ENCODE data around the gene PROC.

DNA sequence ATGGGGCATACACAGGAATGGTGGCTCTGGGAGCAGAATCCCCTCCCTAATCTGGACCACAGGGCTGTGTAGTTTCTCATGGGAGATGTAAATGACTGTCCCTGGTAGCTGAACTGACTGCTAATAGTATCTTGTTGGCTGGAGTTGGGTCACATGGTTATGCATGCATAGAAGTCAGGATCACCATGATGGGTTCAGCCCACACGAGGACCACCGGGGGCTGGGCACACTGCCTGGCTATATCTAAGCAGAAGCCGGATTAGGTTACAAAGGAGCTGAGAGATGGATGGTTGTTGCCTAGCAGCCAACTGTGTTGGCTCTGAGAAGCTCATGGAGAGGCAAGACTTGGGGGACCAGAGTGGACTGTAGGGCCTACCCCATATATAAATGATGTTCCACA, 23.7 kb upstream of the PROC start:
- TF ChIP-seq, protein P1, sequence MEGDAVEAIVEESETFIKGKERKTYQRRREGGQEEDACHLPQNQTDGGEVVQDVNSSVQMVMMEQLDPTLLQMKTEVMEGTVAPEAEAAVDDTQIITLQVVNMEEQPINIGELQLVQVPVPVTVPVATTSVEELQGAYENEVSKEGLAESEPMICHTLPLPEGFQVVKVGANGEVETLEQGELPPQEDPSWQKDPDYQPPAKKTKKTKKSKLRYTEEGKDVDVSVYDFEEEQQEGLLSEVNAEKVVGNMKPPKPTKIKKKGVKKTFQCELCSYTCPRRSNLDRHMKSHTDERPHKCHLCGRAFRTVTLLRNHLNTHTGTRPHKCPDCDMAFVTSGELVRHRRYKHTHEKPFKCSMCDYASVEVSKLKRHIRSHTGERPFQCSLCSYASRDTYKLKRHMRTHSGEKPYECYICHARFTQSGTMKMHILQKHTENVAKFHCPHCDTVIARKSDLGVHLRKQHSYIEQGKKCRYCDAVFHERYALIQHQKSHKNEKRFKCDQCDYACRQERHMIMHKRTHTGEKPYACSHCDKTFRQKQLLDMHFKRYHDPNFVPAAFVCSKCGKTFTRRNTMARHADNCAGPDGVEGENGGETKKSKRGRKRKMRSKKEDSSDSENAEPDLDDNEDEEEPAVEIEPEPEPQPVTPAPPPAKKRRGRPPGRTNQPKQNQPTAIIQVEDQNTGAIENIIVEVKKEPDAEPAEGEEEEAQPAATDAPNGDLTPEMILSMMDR (IDR thresholded peaks at IDR 0.05) = no peak
- no peak for TF ChIP-seq EP300 (IDR thresholded peaks at IDR 0.05)
- TF ChIP-seq POLR2A (IDR thresholded peaks at IDR 0.05) = no peak

All from ovary (tissue), 3 donors.